Esophagus squamous epithelium (tissue), 4 donors: ENCODE data around the gene LAMA5.

Source experiments
- POLR2A ChIP-seq, 4 donors: fragments of 450-650 bp; IDR thresholded peaks; one replicate each; pipeline ENCODE4 v1.6.1; 2017; ENCODE audit warnings: antibody characterized with exemption in 4 of 4, mild to moderate bottlenecking in 4 of 4, moderate library complexity in 3 of 4
- TF ChIP-seq, protein P1 (sequence below), 6 experiments: fragments of 450-650 bp in 4 of 6; fragments of 200-600 bp in 2 of 6; sonication (generic) in 2 of 6; IDR thresholded peaks; one replicate each; pipeline ENCODE4 v1.5.1; 2016 to 2019; ENCODE audit warnings: antibody characterized with exemption in 6 of 6, mild to moderate bottlenecking in 4 of 6, moderate library complexity in 4 of 6

- TF ChIP-seq, protein P1, sequence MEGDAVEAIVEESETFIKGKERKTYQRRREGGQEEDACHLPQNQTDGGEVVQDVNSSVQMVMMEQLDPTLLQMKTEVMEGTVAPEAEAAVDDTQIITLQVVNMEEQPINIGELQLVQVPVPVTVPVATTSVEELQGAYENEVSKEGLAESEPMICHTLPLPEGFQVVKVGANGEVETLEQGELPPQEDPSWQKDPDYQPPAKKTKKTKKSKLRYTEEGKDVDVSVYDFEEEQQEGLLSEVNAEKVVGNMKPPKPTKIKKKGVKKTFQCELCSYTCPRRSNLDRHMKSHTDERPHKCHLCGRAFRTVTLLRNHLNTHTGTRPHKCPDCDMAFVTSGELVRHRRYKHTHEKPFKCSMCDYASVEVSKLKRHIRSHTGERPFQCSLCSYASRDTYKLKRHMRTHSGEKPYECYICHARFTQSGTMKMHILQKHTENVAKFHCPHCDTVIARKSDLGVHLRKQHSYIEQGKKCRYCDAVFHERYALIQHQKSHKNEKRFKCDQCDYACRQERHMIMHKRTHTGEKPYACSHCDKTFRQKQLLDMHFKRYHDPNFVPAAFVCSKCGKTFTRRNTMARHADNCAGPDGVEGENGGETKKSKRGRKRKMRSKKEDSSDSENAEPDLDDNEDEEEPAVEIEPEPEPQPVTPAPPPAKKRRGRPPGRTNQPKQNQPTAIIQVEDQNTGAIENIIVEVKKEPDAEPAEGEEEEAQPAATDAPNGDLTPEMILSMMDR (IDR thresholded peaks at IDR 0.05), result no peak
- TF ChIP-seq POLR2A (IDR thresholded peaks at IDR 0.05), result no peak
Observed at GRCh38 chr20:62303340-62304226, 63.5 kb downstream of the LAMA5 start.
